GM19023 (cell line): Measurements from ENCODE around the gene HEPHL1.
"Not testable (repeated sequence)": the region's sequence is repeated elsewhere in the genome, so short reads cannot be mapped to it uniquely, and the experiment has no call there.

ENCODE experiments used
- ATAC-seq: cut with Tn5 transposase; IDR thresholded peaks from one replicate; pipeline ENCODE4 v1.9.1; 2021; ENCODE audit warnings: mild to moderate bottlenecking, moderate library complexity; ENCODE audit not compliant: unreplicated experiment

HEPHL1 gene

DNA sequence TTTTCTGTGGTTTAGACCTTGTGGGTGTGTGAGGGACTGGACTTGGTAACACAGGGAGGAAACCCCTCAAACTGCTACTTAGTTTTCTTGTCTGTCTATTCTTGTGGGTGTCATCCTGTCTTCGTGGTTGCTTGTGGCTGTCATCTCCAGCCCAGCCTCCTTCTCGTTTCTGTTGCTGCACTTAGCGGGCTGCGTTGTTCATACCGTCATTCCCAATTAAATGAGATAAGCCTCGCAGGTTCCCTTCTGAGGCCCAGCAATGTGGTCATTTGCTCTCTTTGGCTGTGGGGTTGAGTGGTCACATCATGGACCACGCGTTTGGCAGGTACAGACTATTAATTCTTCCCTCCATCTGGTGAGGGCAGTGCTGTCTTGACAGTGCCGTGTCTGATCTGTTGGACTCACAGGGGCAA is 126.3 kb downstream of the HEPHL1 start:
- ATAC-seq: no peak

DNA sequence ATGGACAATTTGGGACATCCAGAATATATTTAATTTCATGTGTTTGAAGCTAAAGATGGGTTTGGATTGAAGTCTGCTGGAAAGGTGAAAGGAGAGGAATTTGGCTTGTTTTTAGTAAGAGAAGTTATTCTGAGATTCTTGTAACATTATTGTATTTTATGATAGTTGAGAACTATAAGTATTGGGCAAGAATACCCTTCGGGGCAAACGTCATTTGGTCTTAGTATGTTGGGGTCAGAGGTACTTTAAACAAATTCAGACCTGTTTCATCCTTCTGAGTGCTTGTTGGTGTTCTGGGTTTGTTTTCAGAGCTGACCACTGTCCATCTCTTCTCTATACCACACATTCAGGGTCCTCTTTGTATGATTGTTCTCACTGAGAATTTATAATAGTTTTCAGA is 127.0 kb downstream of the HEPHL1 start:
- ATAC-seq: no peak

DNA sequence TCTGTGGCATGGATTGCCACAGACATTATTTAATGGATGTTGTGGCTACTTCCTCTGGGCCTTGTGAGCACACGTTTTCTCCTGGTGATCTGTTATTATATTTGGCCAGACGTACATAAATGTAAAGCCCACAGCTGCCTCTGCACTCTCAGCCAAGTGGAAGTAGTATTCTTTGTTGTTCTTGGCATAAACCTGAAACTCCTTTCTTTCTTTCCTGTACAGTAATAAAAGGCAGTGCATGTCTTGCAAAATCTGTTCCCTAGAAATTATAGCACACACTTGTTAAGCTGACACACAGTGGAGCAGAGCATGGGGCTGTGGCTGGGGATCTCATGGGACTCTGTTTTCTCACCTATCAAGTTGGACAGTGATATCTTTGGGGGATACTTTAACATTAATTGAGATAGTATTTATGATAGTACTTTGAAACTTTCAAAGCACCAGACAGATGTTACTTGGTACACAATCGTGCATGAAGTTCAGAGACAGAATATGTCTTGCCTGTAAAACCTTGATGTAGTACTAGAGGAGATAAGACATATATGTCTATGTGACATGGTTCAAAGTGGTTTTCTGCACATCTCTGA is 128.4 kb downstream of the HEPHL1 start:
- ATAC-seq: no peak

DNA sequence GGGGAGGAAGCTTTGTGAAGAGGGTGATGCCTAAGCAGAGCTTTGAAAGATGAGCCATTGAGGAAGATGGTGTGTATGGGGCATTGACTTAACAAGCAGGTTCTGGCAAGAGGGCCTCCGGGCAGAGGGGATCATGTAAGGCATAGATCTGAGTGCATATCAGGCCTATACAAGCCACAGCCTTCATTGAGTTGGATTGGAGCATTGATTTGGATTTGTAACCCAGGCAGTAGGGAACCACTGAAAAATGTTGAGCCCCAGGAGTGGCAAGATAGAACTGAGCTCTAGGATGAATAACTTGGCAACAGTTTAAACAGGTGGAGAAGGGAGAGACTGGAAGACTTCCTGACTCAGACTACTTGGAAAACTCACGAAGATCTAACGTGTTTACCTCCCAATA is 128.9 kb downstream of the HEPHL1 start:
- no peak for ATAC-seq

DNA sequence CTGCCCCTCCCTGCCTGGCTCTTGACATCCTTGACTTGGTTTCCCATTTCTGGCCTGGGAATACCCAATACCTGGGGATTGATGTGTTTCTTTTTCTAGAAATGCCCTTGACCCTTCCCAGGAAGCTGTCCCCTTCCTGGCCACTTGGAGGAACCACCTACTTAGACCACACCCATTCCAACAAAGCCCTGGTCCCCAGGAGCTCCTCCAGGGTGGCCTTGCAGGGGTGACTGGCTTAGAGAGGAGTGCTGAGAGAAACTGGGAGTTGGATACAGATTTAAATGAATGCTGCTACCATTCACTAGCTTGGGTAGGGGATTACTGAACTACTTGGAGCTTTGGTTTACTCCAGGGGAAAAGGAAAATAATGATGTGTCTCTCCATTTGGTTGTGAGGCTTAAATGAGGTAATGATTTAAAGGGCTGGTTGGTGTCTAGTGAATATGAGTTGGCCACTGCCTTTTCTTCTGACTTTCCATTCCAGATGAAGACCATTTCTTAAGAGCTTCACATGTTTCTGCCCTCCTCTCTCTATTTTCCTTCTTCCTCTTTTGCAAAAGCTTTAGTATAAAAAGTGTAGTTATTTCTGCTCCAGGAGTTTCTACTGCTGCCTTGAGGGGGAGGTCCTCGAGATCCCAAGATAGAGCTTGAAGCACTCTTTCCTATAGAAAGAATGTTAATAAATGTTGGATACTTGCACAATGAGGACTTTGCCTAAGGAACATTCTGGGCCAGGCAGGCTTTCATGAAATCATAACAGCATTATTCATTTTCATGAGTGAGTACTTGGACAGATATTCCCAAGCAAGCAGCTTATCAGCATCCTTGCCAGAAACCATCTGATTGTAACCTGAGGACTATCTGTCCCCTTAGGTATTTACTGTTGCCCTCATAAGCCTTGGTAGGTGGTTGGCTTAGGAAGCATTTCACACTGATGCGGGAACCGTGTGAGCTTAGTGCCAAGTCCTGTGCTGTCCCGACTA is 129.8 kb downstream of the HEPHL1 start:
- no peak for ATAC-seq

DNA sequence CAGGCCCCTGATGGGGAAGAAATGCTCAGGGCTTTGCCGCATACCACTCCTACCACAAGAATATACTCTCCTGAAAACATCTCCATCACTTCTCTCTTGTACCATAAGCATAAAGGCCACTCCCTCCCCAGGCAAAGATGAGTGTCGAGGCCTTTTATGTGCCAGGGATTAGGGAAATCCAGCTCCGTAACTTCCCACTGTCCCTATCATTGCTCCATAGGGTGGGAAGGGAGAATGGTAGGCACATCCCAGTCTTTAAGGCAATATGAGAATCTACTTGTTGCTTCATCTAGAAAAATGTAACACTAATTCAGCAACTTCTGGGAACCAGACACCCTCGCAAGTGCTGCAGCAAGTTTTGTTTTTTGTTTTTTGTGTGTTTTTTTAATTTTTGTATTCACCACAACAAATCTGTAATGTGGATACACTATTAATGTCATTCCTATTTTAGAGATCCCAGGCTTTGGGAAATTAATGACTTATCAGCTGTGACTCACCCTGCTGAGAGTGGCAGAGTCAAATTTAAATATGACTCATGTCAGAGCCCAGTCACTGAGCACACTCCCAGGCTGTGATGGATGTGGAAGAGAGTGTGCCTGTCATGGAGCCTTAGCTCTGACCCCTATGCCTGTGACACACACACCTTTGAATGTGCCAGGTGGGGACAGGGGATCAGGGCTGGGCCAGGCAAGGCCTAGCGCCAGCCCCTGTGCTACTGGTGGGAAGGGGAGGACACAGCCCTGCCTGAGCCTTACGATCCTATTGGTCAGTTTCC is 130.9 kb downstream of the HEPHL1 start:
- no peak for ATAC-seq

DNA sequence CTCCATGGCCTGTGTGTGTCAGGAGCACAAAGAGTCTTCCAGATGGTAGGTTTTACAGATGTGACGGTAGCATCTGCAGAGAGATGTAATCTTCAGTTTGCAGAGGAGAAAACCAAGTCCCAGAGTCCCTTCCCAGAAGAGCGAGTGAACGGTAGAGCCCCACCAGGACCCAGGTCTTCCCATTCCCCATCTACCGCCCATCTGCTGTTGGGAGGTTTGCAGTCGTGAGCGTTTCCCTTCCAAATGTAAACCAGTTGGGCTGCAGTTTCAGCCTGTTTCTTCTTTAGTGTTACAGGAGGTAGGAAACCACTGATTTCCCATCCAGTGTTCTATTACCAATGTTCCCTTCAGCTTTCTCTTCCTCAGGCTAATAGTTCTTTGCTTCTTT is 131.5 kb downstream of the HEPHL1 start:
- no peak for ATAC-seq

DNA sequence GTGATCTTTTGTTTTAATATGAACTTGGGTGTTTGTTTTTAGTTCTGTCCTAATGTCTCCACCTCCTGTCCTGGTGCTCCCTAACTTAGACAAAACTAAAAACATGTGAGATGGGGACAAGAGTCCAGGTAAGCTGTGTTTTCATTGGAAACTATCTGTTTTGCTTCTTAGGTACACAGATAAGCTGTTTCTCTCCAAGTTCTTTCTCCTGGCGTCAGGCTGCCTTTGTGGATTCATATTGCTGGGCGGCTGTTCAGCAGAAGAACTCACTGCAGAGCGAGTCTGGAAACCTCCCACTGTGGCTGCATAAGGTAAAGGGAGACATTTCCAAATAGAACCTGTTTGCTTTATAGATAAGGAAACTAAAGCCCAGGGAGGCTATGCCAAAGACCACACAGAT is 132.2 kb downstream of the HEPHL1 start:
- no peak for ATAC-seq

DNA sequence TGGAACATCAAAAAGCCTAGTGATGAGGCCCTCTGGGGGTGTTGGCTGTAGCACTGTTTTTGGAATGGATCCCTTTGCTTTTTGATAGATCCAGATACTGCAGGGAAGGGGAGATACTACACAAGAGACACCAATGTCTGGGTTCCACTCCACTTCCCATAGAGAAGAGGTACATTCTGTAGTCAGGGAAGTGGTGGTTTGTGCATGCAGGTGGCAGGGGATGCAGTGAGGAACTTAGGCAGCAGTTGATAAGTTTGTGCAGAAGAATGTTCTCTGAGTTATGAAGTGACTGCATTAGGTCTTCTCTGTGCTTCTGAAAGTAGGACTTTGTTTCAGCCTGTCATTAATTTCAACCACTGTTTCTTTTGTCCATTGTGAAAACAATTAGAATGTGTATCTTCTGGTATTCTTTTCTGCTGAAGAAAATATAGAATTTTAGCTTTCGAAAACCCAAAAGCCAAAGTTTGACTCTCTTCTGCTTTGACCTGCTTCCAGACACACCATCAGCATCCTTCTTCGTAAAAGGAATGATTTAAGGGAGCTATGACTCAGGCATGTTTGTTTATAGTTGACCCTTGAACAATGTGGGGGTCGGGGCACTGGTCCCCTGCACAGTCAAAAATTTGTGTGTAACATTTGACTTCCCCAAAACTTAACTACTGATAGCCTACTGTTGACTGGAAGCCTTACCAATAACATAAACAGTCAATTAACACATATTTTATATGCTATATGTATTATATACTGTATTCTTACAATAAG is 133.1 kb downstream of the HEPHL1 start:
- no peak for ATAC-seq

DNA sequence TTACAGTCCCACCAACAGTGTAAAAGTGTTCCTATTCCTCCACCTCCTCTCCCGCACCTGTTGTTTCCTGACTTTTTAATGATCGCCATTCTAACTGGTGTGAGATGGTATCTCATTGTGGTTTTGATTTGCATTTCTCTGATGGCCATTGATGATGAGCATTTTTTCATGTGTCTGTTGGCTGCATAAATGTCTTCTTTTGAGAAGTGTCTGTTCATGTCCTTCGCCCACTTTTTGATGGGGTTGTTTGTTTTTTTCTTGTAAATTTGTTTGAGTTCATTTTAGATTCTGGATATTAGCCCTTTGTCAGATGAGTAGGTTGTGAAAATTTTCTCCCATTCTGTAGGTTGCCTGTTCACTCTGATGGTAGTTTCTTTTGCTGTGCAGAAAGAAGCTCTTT is 136.2 kb downstream of the HEPHL1 start:
- not testable (repeated sequence) for ATAC-seq
